GM12873 (cell line): ENCODE measurements around the gene DSG4.

Experiments
- TF ChIP-seq, protein P1 (sequence below): IDR thresholded peaks from 2 replicates; pipeline ENCODE4 v1.5.1; 2012; ENCODE audit warnings: low read depth, mild to moderate bottlenecking, moderate library complexity, low read length, control low read depth; ENCODE audit not compliant: insufficient read depth; ENCODE audit errors: missing control alignments

The DSG4 gene

DNA sequence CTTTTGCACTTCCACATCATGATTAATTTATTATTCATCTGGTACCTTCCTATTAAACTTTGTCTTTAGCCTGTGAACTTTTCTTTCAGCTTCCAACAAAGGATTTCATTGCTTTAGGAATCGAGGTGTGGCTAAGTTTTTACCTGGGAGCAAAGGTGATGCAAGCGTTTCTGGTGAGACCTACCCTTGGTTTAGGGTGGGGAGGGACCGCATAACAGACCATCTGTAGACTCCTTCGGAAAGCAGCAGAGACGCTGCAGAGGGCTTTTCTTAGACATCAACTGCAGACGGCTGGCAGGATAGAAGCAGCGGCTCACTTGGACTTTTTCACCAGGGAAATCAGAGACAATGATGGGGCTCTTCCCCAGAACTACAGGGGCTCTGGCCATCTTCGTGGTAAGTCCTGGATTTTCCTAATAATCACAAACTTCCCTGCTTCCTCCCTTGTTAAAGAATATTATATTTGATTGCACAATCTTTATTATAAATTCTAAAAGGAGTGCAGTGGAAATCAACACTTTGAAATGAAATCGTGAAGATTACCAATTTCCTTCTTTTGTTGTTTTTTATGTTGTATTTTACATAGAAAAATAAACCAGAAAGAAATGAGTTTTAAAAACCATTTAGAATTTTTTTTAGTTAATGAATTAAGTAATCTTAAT, 71.1 kb downstream of the DSG4 start, which contains the start of gene DSG3:
Gene DSG3 (plus strand): TSS at position 212 of the 662 bp plus-strand sequence. CDS start 137 bp downstream, at position 349.
- TF ChIP-seq, protein P1, sequence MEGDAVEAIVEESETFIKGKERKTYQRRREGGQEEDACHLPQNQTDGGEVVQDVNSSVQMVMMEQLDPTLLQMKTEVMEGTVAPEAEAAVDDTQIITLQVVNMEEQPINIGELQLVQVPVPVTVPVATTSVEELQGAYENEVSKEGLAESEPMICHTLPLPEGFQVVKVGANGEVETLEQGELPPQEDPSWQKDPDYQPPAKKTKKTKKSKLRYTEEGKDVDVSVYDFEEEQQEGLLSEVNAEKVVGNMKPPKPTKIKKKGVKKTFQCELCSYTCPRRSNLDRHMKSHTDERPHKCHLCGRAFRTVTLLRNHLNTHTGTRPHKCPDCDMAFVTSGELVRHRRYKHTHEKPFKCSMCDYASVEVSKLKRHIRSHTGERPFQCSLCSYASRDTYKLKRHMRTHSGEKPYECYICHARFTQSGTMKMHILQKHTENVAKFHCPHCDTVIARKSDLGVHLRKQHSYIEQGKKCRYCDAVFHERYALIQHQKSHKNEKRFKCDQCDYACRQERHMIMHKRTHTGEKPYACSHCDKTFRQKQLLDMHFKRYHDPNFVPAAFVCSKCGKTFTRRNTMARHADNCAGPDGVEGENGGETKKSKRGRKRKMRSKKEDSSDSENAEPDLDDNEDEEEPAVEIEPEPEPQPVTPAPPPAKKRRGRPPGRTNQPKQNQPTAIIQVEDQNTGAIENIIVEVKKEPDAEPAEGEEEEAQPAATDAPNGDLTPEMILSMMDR: no peak

DNA sequence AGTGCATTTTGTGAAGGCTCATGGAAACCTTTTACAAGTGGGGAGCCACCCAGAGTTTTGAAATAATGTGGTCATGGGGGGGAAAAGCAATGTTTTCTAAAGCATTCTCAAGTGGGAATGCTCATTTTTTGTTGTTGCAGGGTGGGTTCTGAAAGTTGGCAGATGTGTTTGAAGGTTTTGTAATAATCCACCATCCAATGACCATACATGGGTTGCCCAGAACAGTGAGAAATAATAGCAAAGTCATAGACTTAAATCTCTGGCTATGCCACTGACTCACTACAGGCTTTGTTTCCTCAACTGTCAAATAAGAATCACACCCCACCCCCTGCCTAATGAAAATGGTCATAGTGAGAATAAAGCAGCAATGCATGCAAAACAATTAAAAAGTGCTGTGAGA, 73.8 kb downstream of the DSG4 start:
- TF ChIP-seq, protein P1: no peak

DNA sequence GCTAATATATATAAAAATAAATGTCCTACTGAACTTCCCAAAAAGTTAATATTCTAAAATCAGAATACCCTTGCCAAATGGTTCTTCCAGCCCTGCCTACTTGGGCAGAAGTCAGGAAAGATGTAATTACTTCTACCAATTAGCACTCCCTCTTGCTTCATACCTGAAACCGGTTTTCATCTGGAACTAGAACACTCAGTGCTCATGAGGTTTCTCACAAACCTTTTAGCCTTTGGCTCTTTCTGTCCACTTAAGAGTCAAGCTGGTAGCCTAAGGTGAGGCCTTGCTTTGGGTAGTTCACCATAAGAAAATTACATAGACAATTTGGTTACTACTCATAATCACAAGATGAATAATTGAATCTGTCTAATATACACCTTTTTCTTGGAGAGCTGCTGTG, 75.0 kb downstream of the DSG4 start:
- TF ChIP-seq, protein P1: no peak

DNA sequence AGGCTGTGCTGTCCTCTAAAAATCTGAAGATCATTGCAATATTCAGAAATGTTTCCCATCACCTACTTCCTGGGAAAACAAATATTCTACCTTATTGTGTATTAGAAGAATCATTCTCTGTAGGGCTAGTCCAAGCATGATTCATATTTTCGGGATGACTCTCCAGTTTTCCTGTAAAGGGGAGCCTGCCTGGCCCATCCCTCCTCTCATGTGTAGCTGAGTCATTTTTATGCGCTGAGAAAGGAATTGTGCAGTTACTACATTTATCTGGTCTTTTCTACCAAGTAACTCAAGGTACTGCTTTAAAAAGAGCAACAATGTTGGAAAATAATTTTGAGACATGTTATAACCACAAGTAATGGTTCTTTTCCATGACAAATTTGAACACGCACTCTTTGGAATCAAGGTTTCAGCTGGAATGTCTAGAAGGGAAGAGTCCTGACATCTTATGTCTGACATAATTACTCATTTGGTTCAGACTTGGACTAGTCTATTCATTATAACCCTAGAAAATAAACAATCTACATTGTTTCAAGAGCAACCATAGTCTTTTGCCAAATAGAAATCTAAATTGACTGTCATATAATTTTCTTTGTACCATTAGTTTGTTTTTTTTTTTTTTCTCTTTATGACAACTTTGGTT, 77.6 kb downstream of the DSG4 start:
- TF ChIP-seq, protein P1: no peak
